GM12874 (cell line): ENCODE measurements around the gene NRG3.

Experiments used
- CTCF ChIP-seq: IDR thresholded peaks from 2 replicates; pipeline ENCODE4 v1.5.1; 2011; ENCODE audit warnings: low read depth, mild to moderate bottlenecking, control low read depth, low read length, moderate library complexity; ENCODE audit not compliant: insufficient read depth

NRG3 gene

GRCh38 chr10:82394122-82394521 lies 519.1 kb downstream of the NRG3 start:
- no peak for TF ChIP-seq CTCF

DNA sequence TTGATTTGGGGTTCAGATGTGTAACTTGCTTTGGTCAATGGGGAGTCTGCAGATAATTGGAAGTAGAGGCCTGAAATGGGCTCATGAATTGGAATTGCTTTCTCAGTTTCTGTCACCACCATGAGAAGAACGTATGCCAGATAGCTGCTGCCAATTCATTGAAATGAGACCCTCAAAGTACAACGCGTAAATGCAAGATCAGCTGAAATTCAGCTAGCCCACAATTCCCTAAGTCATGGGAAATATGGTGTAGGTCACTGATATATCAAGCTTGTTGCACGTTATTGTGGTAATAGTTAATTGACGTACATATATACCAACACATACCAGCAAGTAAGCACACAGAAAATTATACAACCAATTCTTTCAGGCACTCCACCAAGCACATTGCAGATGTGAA lies 520.0 kb downstream of the NRG3 start:
- TF ChIP-seq CTCF: no peak

- no peak for TF ChIP-seq CTCF
These were observed 521.9 kb downstream of the NRG3 start for GRCh38 chr10:82396886-82397285.

- no peak for TF ChIP-seq CTCF
These were observed 522.9 kb downstream of the NRG3 start for GRCh38 chr10:82397854-82398253.

GRCh38 chr10:82399850-82400249 lies 524.9 kb downstream of the NRG3 start:
- no peak for TF ChIP-seq CTCF

- no peak for TF ChIP-seq CTCF
These were observed 525.8 kb downstream of the NRG3 start for GRCh38 chr10:82400841-82401240.

DNA sequence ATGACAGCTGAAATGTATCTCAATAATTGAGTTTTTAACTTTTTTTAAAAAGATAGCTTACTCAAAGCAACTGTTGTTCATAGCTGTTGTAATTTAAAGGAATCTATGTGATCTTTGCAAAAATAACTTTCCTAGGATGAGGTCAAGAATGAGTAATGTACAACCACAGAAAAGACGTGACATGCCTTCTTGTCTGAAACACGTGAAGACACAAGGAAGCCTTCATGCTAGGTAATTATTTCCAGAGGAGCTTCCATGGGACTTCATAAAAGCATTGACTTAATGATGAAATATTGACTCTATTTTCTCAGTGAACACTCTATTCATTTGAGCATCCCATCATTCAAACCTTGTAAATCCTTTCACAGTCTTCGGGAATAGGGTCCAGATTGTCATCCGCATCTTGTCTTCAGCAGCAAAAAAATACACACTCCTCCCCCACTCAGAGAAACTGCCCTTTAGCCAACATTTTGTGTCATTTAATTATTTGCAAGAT lies 528.0 kb downstream of the NRG3 start:
- no peak for TF ChIP-seq CTCF

DNA sequence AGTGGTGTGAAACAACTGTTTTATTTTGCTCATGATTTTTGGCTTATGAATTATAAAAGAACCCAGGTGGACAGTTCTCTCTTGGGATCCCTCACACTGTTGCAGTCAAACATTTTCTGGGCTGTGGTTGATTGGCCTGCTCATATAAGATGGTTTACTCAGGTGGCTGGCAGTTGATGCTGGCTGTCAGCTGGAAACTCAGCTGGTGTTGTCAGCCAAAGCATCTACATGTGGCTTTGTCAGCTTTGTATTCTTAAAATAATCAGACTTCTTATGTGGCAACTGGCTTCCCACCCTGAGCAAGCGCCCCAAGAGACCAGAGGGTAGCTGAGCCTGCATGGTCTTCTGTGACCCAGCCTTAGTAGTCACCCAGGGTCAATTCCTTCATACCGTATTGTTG lies 534.7 kb downstream of the NRG3 start:
- TF ChIP-seq CTCF: no peak
